ENCODE results near the gene NUTF2.
"Not testable (repeated sequence)": the region's sequence is repeated elsewhere in the genome, so short reads cannot be mapped to it uniquely, and the experiment has no call there.

NUTF2 gene

DNA sequence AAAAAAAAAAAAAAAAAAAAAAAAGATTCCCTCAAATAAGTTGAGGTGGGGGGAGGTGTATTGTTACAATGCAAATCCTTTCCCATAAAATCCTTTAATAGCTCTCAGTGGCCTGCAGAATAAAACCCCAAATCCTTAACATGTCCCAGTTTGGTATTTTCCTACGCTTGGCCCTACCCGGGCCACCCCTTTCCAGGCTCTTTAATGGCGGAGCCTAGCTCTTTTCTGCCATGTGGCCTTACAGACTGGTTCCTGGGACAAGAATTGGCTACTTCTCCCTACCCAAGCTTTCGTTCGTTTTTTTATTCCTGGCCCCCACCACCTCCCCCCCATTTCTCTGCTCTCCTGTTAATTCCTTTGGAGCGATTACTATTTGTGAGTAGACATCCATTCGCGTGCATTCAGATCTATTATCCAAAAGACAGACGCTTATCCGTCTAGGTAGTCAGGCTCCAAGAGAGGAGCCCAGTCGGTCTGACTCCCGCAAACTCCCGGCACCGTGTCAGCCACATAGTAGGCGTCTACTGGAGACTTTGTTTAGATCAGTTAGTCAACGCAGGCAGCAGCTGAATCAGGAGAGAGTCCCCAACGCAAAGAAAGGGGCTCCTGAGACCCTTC is 5.4 kb upstream of the NUTF2 start:
- DNase-seq, result no peak

DNA sequence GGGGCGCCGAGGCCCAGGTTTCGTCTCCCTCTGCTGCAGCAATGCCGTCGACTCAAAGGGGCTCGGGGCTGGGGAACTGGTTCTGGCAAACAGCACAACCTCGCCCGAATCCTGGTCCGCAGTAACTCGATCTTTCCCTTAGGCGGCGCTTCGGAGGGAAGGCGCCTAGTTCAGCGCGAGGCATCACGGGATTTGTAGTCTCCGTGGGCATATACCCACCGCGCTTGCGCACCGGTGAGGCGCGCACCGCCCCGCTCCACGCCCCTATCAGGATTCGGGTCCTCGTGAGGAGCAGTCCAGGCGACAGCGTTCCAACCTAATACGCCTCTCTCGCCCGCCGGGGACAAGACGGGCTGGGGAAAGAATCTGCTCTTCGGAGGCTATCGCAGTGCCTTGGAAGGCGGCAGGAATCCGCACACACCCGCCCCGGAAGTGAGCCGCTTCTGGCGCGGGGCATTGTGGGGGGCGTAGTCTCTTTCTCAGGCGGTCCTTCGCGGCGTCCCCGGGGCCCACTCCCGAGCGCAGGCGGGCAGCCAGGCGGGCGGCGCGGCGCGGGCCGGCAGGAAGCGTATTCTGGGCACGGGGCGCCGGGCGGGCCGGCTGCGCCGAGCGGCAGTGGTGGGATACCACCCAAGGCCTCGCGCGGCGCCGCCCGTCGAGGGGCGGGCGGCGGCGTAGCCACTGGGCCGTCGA is 4.8 kb upstream of the NUTF2 start, which contains the start of gene THAP11:
Gene THAP11 (plus strand): TSS at position 505 of the 693 bp plus-strand sequence. CDS start 235 bp downstream, outside the sequence.
- DNase-seq, result peak; percentile 91 to 93

DNA sequence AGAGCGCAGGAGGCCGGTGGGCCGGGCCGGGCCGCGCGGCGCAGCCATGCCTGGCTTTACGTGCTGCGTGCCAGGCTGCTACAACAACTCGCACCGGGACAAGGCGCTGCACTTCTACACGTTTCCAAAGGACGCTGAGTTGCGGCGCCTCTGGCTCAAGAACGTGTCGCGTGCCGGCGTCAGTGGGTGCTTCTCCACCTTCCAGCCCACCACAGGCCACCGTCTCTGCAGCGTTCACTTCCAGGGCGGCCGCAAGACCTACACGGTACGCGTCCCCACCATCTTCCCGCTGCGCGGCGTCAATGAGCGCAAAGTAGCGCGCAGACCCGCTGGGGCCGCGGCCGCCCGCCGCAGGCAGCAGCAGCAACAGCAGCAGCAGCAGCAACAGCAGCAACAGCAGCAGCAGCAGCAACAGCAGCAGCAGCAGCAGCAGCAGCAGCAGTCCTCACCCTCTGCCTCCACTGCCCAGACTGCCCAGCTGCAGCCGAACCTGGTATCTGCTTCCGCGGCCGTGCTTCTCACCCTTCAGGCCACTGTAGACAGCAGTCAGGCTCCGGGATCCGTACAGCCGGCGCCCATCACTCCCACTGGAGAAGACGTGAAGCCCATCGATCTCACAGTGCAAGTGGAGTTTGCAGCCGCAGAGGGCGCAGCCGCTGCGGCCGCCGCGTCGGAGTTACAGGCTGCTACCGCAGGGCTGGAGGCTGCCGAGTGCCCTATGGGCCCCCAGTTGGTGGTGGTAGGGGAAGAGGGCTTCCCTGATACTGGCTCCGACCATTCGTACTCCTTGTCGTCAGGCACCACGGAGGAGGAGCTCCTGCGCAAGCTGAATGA is 4.0 kb upstream of the NUTF2 start:
- DNase-seq, result peak; percentile 17 to 43

DNA sequence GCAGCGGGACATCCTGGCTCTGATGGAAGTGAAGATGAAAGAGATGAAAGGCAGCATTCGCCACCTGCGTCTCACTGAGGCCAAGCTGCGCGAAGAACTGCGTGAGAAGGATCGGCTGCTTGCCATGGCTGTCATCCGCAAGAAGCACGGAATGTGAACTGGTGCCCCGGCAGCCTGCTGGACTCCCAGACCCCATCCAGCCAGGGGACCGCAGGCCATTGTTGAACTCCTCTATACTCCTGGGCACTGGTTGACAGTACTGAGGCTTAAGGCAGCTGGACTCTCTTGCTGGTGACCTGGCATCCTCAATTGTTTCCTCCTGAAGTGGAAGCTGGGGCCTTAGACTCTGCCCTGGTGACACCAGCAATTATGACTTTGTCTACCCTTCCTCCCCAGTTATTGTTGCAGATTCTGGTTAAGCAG is 3.4 kb upstream of the NUTF2 start:
- DNase-seq, result no peak

DNA sequence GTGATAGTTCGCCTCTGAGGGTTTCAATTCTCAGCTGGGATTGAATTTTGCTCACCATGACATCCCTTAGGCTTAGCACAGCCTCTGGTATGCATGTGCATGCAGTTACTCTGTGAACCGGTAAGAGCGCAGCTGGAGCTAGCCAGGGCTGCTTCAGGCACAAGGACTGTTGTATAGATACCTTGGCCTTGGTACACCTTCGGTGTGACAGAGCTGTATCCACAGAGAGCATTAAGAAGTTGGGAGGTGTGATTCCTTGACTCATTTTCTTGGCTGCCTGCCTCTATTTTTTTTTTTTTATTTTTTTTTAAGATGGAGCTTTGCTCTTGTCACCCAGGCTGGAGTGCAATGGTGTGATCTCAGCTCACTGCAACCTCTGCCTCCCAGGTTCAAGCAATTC is 2.2 kb upstream of the NUTF2 start:
- DNase-seq, result no peak

DNA sequence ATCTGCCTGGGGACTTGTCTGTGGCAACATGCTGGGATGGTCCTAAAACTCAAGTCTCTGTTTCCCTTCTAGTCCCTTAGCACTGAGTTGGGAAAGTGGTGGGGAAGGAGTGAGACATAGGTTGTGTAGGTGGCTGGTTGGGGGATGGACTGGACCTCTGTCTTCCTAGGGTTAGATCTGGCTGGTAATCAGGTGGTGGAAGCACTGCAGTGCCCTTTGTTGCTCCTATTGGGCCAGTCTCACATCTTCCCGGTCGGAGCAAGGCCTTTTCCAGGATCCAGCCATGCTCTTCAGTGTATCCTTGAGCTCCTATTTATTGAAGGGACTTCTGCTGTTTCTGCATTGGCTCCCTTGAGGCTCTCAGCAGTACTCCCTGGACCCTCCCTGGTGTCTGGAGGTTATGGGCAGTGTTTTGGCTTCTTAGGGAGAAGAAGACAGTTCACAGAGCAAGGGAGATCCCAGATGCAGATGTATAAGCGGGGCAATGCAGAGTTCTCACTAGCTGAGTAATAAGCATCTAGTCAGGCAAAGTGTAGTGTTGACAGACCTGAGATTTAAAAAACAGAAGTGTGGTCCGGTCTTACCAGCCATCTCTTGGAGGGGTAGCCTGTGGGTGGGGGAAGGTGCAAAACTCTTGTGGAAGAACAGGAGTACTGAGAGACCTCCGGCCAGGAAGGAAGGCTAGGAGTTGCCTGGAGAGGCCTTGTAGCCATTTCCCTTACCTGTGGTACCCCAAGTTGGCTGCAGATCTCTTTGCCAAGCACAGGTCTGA is 1.3 kb upstream of the NUTF2 start:
- DNase-seq, result no peak

DNA sequence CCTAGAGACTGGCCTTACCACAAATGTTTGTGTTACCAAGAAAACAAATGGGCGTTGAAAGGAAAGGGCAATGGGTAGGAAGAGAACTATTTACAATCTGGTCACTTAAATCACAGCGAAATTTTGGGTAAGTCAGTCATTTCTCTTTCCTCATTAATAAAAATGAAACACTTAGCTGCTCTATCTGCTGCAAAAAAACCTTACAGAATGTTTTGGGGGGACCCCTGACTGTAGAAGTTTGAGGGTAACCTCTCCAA is 742 bp upstream of the NUTF2 start:
- no peak for DNase-seq

DNA sequence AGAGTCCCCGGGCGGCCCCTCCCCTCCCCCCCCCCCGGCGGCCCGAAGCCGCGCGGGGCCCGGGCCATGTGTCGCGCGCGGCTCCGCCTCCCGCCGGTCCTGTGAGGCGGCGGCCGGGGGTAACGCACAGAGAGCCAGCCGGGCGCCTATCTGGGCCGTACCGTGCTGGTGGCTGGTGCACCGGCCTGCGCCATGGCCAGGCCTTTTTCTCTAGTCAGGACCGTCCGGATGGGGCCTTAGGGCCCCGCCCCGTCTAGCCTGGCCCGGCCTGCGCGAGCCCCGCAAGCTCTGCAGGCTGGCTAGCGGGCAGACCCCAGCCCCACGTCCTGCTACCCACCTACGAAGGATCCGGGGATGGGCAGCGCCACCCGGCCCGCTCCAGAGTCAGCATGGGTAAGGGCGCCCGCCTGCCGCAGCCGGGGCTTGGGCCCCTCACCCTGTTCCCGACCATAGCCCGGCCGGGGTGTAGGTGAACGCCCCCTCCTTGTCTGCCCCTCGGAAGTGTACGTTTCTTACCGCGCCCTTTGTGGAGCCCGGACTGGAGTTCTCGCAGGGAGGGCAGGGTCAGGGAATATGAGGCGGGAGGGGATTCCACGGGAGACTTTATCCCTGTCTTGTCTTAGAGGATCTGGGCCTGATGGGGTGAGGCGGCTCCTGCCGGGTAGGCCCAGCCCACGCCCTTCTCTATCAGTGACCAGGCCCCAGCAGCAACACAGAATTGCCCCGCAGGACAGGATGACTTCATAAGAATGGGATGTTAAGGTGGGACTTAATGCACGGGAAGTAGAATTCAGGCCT is 530 bp downstream of the NUTF2 start, which contains the start of gene CENPT:
Gene CENPT (minus strand): TSS at position 630 of the 798 bp plus-strand sequence. CDS start 13,834 bp downstream, outside the sequence.
- DNase-seq, result peak; percentile 44 to 53

DNA sequence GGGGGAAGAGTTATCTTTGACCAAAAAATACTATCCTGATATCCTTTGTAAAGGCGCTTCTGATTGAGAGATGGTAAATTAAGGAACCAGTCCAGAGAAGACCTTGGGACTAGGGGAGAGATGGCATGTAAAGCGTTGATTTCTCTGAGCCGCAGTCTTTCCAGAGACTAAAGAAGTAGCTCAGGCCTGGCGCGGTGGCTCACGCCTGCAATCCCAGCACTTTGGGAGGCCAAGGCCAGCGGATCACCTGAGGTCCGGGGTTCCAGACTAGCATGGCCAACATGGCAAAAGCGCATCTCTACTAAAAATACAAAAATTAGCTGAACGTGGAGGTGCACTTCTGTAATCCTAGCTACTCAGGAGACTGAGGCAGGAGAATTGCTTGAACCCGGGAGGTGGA is 1.4 kb downstream of the NUTF2 start:
- DNase-seq, result no peak

DNA sequence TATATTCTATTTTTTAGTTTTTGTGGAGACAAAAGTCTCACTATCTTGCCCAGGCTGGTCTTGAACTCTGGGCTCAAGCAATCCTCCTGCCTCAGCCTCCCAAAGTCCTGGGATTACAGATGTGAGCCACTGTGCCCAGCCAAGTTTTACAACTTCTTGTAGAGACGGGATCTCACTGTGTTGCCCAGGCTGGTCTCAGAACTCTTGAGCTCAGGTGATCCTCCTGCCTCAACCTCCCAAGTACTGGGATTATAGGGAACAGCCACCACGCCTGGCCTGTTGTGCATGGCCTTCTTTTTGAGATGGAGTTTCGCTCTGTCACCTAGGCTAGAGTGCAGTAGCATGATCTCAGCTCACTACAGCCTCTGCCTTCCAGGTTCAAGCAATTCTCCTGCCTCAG is 6.9 kb downstream of the NUTF2 start:
- no peak for DNase-seq

DNA sequence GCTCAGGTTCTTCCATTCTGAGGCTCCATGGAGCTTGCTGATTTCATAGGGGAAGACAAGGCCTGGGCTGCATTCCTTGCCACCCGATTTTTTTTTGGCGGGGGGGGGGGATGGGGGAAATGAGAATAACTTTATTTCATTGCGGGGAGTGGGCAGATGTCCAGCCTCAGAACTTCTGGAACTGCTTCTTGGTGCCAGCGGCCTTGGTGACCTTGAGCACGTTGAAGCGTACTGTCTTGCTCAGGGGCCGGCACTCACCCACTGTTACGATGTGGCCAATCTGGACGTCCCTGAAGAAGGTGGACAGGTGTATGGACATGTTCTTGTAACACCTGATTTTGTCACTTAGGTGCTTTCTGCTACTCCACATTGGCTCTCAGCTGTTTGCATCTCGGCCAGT is 9.1 kb downstream of the NUTF2 start:
- no peak for DNase-seq

DNA sequence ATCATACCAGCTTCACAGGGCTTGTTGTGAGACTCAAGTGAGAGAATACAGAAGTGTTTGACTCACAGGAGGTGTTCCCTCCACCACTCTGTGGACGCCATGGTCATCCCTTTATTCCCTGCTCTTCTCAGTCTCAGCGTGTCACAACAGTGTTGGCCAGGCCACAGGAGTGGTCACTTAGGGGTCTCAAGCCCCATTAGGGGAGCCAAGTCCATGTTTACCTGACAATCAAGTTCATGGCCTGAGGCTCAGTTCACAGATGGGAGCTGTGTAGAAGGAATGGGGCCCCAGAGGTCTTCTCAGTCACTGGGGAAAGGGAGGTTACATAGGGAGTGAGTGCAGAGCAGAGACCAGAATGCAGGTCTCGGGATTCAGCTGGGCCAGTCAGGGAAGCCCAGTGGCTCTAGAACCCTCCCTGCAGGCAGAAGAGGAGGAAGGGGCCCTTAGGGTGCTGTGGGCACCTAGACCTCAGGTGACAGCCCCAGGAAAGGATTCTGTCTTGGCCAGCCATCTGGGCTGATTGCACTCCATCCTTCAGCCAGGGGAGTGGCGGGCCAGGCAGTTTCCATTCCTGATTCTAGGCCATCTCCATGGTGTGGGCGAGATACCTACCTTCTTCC is 10.3 kb downstream of the NUTF2 start:
- no peak for DNase-seq

DNA sequence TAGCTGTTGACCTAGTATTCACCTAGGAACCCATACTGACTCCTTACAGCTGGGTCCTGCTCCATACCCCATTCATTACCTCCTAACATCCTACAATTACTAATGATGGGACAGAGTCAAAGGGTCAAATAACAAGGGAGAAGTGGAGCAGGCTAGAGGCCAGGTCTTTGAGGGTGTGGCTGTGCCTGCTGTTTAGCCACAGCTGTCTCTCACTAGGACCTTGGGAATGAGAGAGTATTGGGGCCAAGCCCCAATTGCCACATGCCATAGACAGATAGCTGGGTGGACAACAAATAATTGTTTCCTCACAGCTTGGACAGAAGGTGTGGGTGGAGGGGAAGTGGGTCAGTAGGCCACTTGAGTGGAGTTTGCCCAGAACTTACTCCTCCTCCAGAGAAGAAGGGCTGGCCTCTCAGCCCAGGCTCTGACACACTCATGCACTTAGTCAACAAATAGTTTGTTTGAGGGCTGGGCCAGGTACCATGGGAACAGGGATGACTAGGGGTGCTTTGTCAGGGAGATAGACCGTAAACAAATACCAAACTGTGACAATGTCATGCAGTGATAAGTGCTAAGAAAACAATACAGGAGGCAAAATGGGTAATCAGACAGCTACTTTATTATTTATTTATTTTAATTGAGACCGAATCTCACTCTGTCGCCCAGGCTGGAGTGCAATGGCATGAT is 11.0 kb downstream of the NUTF2 start:
- no peak for DNase-seq

DNA sequence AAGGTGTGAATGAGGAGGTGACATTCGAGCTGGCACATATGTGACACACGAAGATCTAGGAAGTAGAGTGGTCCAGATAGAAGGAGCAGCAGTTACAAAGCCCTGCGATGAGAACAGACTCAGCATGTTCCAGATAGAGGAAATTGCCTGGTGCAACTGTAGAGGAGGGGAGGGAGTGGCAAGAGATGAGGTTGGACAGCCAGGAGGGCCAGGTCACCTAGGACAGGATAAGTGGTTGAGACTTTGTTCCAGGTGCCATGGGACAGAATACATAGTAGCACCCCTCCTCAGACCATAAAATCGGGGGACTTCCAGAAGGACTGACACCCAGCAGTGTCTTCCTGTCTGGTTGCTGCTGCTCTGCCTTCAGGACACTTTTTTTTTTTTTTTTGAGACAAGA is 11.8 kb downstream of the NUTF2 start:
- DNase-seq, result no peak

DNA sequence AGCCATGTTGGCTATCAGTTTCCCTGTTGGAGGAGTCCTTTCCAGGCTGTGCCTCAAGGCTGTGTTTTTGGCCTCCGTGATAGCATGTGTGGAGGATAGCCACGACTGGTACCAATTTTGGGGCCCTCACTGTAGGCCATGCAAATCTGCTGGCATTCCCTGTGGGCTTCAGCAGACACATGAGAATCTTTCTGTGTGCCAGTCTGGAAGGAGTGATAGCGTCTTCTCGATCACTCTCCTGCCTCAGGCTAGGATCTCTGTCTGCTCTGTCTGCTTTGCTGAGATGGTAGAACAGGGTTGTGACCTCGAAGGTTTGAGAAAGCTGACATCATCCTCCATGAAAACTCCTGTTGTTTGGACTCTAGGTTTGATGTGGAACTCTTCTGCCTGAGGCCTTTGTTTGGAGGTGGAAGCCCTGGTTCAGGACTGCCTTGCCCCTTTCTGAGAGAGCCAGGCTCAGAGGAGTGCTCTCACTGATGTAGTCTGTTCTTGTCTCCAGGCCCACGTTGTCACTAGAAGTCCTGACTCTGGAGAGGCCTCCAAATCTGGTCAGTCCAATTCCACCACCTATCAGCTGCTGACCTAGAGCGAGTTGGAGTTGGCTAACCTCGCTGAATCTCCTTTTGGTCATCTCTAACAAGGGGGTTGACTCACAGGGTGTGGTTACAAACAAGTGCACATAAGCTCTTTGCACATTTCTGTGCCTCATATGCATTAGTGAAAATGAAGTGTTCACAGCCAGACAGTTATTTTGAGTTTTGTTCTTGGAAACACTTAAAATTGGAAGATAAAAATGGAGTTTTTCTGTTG is 14.1 kb downstream of the NUTF2 start:
- no peak for DNase-seq

DNA sequence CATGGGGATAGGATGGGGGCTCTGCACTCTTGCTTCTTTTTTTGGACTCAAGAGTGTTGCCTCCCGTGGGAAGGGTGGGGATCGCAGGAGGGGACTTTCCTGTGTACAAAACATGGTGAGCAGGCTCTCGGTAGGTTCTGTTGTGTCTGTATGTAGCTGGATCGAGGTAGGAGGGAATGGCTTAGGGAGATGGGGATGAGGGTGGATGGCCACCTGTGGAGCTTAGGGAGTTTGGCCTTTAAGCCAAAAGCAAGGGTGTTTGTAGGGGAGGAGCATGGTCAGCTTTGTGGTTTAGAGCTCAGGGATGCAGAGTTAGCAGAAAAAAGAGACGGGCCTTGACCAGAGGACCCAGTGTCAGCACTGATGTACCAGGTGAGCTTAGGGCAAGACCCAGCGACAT is 15.1 kb downstream of the NUTF2 start:
- no peak for DNase-seq

DNA sequence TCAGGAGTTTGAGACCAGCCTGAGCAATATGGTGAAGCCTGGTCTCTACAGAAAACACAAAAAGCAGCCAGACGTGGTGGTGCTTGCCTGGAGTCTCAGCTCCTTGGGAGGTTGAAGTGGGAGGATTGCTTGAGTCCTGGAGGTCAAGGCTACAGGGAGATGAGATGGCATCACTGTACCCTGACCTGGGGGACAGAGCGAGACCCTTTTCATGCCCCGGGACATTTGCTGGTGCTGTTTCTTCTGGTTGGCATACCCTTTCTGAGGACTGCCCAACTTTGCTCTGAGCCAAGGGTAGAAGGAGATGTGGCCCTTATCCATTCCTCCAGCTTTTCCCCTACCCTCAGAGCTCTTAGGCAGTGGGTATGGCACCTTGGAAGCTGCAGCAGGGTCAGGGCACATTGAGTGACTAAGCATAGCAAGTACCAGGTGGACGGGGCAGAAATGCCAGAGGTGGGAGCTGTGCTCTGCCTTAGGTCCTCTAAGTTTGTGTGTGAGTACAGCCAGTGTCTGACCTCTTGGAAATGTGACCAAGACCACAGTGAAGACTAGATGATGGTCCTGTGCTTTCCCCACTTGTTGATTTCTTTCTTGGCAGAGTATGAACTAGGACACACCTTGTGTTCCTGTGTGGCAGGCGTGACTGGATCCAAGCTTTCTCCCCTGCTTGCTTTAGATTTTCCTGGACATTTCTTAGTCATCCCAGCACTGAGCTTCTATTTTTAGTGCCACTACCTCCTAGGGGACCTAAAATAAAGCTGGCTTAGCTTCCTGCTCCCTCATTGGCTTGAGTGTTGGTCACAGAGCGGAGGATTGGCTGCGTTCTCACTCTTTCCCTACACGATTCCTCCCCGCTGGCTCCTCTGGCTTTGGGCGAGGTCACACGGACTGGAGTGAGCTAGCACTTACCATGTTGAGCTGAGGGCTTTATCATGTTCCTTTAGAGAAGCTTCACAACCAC is 16.2 kb downstream of the NUTF2 start:
- no peak for DNase-seq

DNA sequence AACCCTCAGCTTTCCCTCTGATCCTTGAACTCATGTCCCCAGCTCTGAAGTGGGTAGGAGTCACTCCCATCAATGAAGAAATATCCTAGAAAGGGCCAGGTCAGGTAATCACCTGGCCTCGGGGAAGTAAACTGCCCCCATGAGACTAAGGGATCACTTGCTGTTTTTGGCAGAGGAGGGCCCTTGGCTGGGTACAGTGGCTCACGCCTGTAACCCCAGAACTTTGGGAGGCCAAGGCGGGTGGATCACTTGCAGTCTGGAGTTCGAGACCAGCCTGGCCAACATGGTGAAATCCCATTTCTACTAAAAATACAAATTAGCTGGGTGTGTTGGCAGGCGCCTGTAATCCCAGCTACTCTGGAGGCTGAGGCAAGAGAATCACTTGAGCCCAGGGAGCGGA is 17.3 kb downstream of the NUTF2 start:
- not testable (repeated sequence) for DNase-seq

DNA sequence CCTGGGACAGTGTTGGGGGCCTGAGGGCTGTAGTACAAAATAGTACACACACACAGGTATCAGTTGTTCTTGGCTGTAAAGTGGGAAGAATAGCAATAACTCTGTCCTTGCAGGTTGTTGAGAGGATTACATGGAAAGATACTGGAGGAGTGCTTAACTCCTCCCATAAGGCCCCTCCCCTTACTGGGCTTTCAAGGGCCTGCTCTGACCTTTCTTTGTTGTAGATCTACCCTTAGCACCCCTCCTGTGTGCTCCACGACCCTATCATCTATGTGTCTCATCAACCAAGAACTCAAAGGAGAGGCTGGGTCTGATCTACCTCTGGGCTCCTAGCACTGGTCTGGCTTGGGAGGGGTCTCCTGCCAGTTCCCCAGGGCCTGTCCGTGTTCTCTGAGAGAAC is 17.9 kb downstream of the NUTF2 start:
- DNase-seq, result no peak
